SKM-1 treated with dmso at 0.1 percent for 144 hours (cell line): Measurements from ENCODE around the gene TOP3A.

Experiments used
- DNase-seq: peaks from one replicate; lab custom pipeline; 2025; ENCODE audit not compliant: unreplicated experiment; lab: John Stamatoyannopoulos, UW

Gene TOP3A

GRCh38 chr17:18253947-18254821, 60.6 kb downstream of the TOP3A start:
- DNase-seq, result no peak

DNA sequence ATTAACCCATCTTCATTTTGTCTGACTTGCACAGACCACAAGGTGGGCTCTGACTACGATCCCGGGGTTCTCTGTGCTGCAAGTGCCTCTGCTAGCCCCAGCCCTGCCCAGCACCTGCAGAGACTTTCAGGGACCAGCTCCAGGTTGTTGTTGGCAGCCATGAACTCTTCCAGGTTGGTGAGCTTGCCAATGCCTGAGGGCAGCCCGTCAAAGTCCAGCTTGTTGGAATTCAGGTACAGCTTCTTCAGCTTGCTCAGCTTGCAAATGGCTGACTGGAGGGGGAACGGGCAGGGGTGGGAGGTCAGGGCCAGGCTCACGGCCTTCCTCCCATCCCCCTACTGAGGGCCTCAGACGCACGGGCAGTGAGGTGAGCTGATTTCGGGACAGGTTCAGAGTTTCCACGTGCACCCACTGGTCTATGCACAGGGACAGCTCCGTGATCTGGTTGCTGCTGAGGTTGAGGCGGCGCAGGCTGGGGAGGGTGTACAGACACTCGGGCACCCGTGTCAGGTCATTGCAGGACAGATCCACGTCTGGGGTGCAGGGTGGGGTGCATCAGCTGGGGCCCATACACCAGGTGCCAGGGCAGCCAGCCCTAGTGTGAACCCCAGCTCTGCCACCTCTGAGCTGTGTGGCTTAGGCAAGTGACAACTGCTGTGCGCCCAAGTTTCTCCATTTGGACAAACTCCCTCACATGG, 61.5 kb downstream of the TOP3A start:
- DNase-seq, result no peak

DNA sequence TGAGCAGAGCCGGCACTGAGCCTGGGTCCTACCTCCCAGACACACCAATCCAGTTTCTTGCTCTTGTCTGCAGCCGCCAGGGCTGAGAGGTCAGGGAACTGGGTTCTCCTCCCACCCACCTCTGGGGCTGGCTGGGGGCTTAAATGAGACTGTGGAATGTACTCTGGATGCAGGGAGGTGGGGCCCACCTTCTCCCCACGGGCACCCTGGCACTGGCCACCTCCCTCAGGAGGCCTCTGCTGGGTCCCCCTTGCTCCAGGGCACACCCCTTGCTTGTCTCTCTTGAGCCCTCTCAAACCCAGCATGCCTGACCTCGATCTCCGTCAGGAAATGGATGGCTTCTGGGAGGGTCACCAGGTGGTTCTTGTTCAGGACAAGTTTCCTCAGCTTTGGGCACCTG, 62.6 kb downstream of the TOP3A start:
- no peak for DNase-seq

GRCh38 chr17:18251204-18251603, 63.6 kb downstream of the TOP3A start:
- no peak for DNase-seq

- no peak for DNase-seq
These were observed 64.1 kb downstream of the TOP3A start for GRCh38 chr17:18250708-18251107.

DNA sequence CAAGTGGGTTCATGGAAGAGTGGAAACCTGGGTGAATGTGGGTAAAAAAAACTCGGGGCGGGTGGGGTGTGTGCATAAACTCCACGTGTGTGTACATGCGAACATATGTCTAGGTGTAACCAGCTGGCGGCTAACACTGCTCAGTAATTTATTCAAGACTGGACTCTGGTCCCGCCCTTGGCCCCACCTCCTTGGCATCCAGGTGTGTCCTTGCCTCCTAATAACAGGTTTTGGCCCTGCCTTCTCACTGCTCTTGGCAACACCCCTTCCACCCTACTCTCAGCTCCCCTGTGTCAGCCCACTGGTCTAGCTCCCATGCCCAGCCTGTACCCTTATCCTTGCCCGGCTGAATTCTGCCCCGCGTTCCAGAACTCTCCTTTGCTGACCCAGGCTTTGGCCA, 64.5 kb downstream of the TOP3A start:
- DNase-seq, result no peak

- DNase-seq, result no peak
These were observed 66.0 kb downstream of the TOP3A start for GRCh38 chr17:18248811-18249210.

- DNase-seq, result peak; percentile 23
These were observed 66.5 kb downstream of the TOP3A start for GRCh38 chr17:18248300-18248731.

DNA sequence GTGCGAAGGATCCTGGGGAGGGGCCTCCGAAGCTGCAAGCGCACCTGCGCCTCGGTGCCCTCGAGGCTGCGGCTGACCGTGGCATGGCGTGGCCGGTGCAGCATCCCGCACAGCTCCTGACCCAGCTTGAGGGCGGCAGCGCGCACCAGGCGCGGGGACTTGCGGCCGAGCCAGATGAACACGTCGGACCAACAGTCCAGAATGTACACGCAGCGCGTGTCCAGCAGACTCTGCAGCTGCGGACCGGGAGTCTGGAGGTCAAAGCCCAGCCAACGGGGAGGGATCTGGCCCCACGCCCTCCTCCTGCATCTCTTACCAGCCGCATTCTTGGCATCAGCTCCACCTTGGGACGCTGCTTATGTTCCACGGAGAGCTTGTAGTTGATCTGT, 67.2 kb downstream of the TOP3A start:
- no peak for DNase-seq

DNA sequence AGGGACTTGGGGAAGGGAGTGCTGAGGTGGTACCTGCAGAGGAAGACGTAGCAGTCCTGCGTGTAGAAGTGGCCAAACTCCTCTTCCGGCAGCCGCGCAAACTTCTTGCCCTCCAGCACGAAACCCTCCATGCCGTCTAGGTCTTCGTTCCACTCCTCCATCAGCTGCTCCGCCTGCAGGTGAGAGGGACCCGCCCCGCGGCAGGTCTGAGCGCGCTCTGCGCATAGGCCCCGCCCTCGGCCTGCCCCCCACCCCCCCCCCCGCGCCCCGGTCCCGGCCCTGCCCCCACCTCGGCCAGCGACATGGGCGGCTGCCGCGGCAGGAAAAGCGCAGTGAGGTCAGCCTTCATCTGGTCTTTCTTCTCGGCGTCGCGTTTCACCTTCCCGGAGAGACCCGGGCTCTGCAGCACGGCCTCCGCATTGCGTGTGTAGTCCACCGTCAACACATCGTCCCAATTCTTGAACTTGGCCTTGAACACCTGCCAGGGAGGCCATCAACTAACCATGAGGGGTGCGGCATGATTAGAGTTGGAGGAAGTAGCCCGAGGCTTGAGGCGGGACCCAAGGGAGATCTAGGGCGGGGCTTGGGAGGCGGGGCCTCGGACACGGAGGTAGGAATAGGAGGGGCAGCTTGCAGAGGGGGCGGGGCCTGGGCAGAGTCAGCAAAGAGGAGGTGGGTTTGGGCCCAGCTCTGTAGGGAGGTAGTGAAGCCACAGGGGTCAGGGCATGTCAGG, 67.7 kb downstream of the TOP3A start:
- no peak for DNase-seq

- DNase-seq, result no peak
These were observed 68.6 kb downstream of the TOP3A start for GRCh38 chr17:18246109-18246725.

- no peak for DNase-seq
These were observed 69.6 kb downstream of the TOP3A start for GRCh38 chr17:18245038-18245776.

DNA sequence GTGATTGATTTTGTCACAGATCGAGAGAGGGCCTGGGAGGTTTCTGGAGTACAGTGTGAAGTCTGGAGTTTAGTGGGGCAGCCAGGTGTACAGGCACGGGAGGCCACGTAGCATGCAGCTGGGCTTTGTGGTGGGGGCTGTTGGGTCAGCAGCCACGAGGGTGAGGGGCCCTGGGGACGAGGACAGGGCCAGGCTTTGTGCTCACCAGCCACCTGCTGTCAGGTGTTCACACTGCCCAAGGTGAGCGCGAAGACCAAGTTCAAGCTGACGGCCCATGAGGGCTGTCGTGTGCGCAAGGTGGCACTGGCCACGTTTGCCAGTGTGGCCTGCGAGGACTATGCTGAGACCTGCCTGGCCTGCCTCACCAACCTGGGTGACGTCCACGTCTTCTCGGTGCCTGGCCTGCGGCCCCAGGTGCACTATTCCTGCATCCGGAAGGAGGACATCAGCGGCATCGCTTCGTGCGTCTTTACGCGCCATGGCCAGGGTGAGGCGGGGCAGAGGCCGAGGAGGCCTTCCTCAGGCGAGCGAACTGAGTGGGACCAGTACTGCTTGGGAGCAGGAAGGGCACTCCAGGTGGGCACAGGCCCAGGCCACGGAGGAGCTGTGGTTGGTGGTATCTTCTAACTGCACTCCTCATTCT, 73.4 kb downstream of the TOP3A start:
- DNase-seq, result no peak

GRCh38 chr17:18240449-18240848, 74.3 kb downstream of the TOP3A start:
- DNase-seq, result no peak

DNA sequence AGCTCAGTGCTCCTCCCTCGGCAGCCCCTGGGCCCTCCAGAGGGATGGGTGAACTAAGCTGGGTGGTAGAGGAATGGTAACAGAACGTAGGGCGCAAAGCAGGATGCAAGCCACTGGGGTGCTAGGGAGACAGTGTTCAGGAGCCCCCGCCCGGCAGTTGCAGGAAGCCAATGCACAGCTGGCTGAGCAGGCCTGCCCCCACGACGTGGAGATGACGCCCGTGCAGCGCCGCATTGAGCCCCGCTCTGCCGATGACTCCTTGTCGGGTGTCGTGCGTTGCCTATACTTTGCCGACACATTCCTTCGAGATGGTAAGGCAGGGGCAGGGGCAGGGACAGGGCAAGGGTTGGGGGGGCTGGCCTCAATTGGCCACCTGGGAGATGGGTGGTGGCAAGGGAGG, 76.5 kb downstream of the TOP3A start:
- DNase-seq, result no peak

DNA sequence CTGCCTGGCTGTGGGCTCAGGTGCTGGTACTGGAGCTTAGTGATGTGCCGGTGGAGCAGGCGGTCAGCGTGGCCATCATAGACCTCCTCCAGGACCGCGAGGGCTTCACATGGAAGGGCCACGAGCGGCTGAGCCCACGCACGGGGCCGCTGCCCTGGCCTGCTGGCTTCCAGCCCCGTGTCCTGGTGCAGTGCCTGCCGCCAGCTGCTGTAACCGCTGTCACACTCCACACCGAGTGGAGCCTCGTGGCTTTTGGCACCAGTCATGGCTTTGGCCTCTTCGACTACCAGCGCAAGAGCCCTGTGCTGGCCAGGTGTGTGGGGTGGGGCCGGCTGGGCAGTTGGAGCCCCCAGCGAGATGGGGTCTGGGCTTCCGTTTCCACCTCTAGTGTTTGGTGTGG, 77.3 kb downstream of the TOP3A start:
- DNase-seq, result no peak

GRCh38 chr17:18236494-18236893, 78.3 kb downstream of the TOP3A start:
- no peak for DNase-seq

GRCh38 chr17:18235743-18236256, 79.0 kb downstream of the TOP3A start:
- no peak for DNase-seq

DNA sequence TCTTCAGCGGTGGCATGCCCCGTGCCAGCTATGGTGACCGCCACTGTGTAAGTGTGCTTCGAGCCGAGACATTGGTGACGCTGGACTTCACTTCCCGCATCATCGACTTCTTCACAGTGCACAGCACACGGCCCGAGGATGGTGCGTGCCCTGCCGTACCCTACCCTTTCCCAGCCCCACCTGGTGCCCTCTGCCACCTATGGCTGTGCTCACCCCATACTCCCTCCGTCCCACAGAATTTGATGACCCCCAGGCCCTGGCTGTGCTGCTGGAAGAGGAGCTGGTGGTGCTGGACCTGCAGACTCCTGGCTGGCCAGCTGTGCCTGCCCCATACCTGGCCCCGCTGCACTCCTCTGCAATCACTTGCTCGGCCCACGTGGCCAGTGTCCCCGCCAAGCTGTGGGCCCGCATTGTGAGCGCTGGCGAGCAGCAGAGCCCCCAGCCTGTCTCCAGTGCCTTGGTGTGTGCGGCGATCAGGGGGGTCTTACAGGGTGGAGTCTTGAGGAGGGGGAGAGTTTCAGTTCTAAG, 79.9 kb downstream of the TOP3A start:
- DNase-seq, result no peak
